ENCODE results near the gene HOXB2. TPM values are rescaled to one million over a fixed set of nuclear protein-coding genes. Genes with fewer than 3 reads are reported as not detected.

The HOXB2 gene
- total and polyA plus RNA-seq, 8 donors = 6.7 to 83.0 (median 12.4) TPM

- peaks cover 0 to 91% (median 29%) of the 10 kb centered on the region in 3 donors for H3K27me3 ChIP-seq
- peak overlapping the region in 2 of 4 donors; percentile 38 to 40 for H3K4me3 ChIP-seq
- 49 to 68% (median 52%) methylated on average over 5 of the region's 5 CpGs for WGBS, 5 donors
- intact Hi-C loops (cut with DNase I; ENCODE audit: low total_unique reads) = no loop called here
- DNase-seq = peak in 1 of 2 donors; percentile 21
- no peaks in the 10 kb centered on the region for H3K36me3 ChIP-seq
- peak overlapping the region in 4 of 5 donors; percentile 90 to 95 (median 93) for H3K27ac ChIP-seq
- peaks cover 26 to 94% (median 58%) of the 10 kb centered on the region in 4 donors for H3K4me1 ChIP-seq
- H3K9me3 ChIP-seq = no peaks in the 10 kb centered on the region
- no peak for TF ChIP-seq POLR2AphosphoS5 (IDR thresholded peaks at IDR 0.05)
- TF ChIP-seq, protein P1, sequence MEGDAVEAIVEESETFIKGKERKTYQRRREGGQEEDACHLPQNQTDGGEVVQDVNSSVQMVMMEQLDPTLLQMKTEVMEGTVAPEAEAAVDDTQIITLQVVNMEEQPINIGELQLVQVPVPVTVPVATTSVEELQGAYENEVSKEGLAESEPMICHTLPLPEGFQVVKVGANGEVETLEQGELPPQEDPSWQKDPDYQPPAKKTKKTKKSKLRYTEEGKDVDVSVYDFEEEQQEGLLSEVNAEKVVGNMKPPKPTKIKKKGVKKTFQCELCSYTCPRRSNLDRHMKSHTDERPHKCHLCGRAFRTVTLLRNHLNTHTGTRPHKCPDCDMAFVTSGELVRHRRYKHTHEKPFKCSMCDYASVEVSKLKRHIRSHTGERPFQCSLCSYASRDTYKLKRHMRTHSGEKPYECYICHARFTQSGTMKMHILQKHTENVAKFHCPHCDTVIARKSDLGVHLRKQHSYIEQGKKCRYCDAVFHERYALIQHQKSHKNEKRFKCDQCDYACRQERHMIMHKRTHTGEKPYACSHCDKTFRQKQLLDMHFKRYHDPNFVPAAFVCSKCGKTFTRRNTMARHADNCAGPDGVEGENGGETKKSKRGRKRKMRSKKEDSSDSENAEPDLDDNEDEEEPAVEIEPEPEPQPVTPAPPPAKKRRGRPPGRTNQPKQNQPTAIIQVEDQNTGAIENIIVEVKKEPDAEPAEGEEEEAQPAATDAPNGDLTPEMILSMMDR (IDR thresholded peaks at IDR 0.05) = no peak
- no peak for TF ChIP-seq EP300 (IDR thresholded peaks at IDR 0.05)
- no peak for TF ChIP-seq POLR2A (IDR thresholded peaks at IDR 0.05)
These were observed 11.3 kb upstream of the HOXB2 start for GRCh38 chr17:48556229-48556575.

- TF ChIP-seq, protein P1 (IDR thresholded peaks at IDR 0.05) = peak in 1 of 7 experiments; percentile 48
- peak in 1 of 3 donors; percentile 23 for TF ChIP-seq POLR2AphosphoS5 (IDR thresholded peaks at IDR 0.05)
- TF ChIP-seq EP300 (IDR thresholded peaks at IDR 0.05) = no peak
- peak overlapping the region; percentile 37 to 44 (median 39) for H3K4me3 ChIP-seq
- intact Hi-C loops (cut with DNase I; ENCODE audit: low total_unique reads) = no loop called here
- 10 to 20% (median 13%) methylated on average over 26 to 36 of the region's 36 CpGs for whole genome bisulfite sequencing, 5 donors
- H3K27ac ChIP-seq = peak overlapping the region; percentile 42 to 95 (median 93)
- peaks cover 0 to 3% (median under 1%) of the 10 kb centered on the region in 4 donors for H3K36me3 ChIP-seq
- peaks cover 0 to 94% (median 36%) of the 10 kb centered on the region in 3 donors for H3K27me3 ChIP-seq
- H3K9me3 ChIP-seq = no peaks in the 10 kb centered on the region
- peaks cover 23 to 94% (median 57%) of the 10 kb centered on the region in 4 donors for H3K4me1 ChIP-seq
- DNase-seq = peak in 1 of 2 donors; percentile 92
These were observed 10.6 kb upstream of the HOXB2 start for GRCh38 chr17:48555258-48556228.

- TF ChIP-seq, protein P1 (IDR thresholded peaks at IDR 0.05) = no peak
- no peak for TF ChIP-seq POLR2A (IDR thresholded peaks at IDR 0.05)
- TF ChIP-seq EP300 (IDR thresholded peaks at IDR 0.05) = no peak
- TF ChIP-seq POLR2AphosphoS5 (IDR thresholded peaks at IDR 0.05) = no peak
- Histone ChIP-seq H3K27me3 (peaks cover 0 to 95% (median 43%) of the 10 kb centered on the region in 3 donors), H3K27ac (peak overlapping the region; percentile 16 to 95 (median 93)), H3K9me3 (no peaks in the 10 kb centered on the region), H3K36me3 (peaks cover 0 to 11% (median 7%) of the 10 kb centered on the region in 4 donors), H3K4me3 (peak overlapping the region; percentile 37 to 44 (median 39)), H3K4me1 (peaks cover 16 to 94% (median 58%) of the 10 kb centered on the region in 4 donors)
- DNase-seq = peak in 1 of 2 donors; percentile 41
- intact Hi-C loops (cut with DNase I; ENCODE audit: low total_unique reads) = no loop called here
- 20 to 40% (median 28%) methylated on average over 44 of the region's 44 CpGs for WGBS, 5 donors
These were observed 9.7 kb upstream of the HOXB2 start for GRCh38 chr17:48554412-48555257.

DNA sequence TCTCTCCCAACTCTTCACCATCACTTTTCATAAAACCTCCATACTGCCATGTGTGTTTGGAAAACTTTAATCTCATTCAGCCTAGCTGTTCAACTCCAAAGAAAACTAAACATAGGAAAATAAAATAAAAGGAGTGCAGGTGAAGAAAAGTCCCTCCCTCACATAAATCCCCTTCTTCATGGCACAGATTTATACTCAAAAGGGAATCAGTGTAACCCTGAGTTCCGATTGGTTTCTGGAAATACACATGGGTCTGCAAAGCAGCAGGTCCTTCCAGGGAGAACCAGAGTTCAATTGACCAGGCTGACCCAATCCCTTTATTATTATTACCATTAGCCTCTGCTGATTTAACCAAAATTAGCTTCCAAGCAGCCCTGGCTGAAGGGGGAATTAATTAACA, 8.9 kb upstream of the HOXB2 start:
- TF ChIP-seq POLR2A (IDR thresholded peaks at IDR 0.05) (no peak), POLR2AphosphoS5 (IDR thresholded peaks at IDR 0.05) (no peak), EP300 (IDR thresholded peaks at IDR 0.05) (no peak)
- H3K4me3 ChIP-seq = peak overlapping the region in 3 of 4 donors; percentile 37 to 40 (median 38)
- peaks cover 0 to 95% (median 43%) of the 10 kb centered on the region in 3 donors for H3K27me3 ChIP-seq
- peaks cover 15 to 86% (median 60%) of the 10 kb centered on the region in 4 donors for H3K4me1 ChIP-seq
- 33 to 64% (median 50%) methylated on average over 1 of the region's 1 CpG for WGBS, 5 donors
- peaks cover 0 to 11% (median 7%) of the 10 kb centered on the region in 4 donors for H3K36me3 ChIP-seq
- H3K27ac ChIP-seq = peak overlapping the region in 4 of 5 donors; percentile 90 to 95 (median 93)
- peak in 1 of 2 donors; percentile 21 for DNase-seq
- H3K9me3 ChIP-seq = no peaks in the 10 kb centered on the region
- intact Hi-C loops (cut with DNase I; ENCODE audit: low total_unique reads) = no loop called here
